Measurements from ENCODE around the gene DOLPP1. TPM values are rescaled to one million over a fixed set of nuclear protein-coding genes. Genes with fewer than 3 reads are reported as not detected.

DOLPP1 gene
- total and polyA plus RNA-seq, 2 of the 13 experiments (the other 11 are each of a cell fraction or from before 2014, with no cell fraction given): 21.0 to 34.1 TPM

- TF ChIP-seq DDIT3 (CRISPR knock-in tag; IDR thresholded peaks at IDR 0.05) (no peak), ZUFSP (CRISPR knock-in tag; IDR thresholded peaks at IDR 0.05; ENCODE audit: borderline replicate concordance) (no peak), DRAP1 (CRISPR knock-in tag; IDR thresholded peaks at IDR 0.05) (no peak), KLF11 (CRISPR knock-in tag; IDR thresholded peaks at IDR 0.05) (no peak), MIXL1 (CRISPR knock-in tag; IDR thresholded peaks at IDR 0.05) (no peak), HOXA3 (CRISPR knock-in tag; IDR thresholded peaks at IDR 0.05) (peak; percentile 68), YEATS4 (CRISPR knock-in tag; IDR thresholded peaks at IDR 0.05; ENCODE audit: borderline replicate concordance) (peak; percentile 59), ZNF496 (CRISPR knock-in tag; IDR thresholded peaks at IDR 0.05; ENCODE audit: insufficient replicate concordance) (no peak), CBX5 (CRISPR knock-in tag; IDR thresholded peaks at IDR 0.05; ENCODE audit: borderline replicate concordance) (no peak), ZSCAN30 (CRISPR knock-in tag; IDR thresholded peaks at IDR 0.05) (no peak), ZFP62 (CRISPR knock-in tag; IDR thresholded peaks at IDR 0.05) (no peak), HIVEP1 (CRISPR knock-in tag; IDR thresholded peaks at IDR 0.05) (peak; percentile 27; the same call in 1 of the 2 replicates), ZBTB3 (CRISPR knock-in tag; IDR thresholded peaks at IDR 0.05; ENCODE audit: borderline replicate concordance, low read depth) (no peak), ATAD3A (CRISPR knock-in tag; IDR thresholded peaks at IDR 0.05) (no peak), GATAD2A (CRISPR knock-in tag; IDR thresholded peaks at IDR 0.05) (peak; percentile 62), FOXO1 (CRISPR knock-in tag; IDR thresholded peaks at IDR 0.05) (0 out of 2 replicates have a peak, but pooled peaks have one; percentile 42), ZSCAN22 (CRISPR knock-in tag; IDR thresholded peaks at IDR 0.05) (no peak), TBP (CRISPR knock-in tag; IDR thresholded peaks at IDR 0.05) (no peak)
- TF ChIP-seq, protein P1, sequence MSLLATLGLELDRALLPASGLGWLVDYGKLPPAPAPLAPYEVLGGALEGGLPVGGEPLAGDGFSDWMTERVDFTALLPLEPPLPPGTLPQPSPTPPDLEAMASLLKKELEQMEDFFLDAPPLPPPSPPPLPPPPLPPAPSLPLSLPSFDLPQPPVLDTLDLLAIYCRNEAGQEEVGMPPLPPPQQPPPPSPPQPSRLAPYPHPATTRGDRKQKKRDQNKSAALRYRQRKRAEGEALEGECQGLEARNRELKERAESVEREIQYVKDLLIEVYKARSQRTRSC (CRISPR knock-in tag; IDR thresholded peaks at IDR 0.05; ENCODE audit: low read depth): no peak
- TF ChIP-seq, protein P2, sequence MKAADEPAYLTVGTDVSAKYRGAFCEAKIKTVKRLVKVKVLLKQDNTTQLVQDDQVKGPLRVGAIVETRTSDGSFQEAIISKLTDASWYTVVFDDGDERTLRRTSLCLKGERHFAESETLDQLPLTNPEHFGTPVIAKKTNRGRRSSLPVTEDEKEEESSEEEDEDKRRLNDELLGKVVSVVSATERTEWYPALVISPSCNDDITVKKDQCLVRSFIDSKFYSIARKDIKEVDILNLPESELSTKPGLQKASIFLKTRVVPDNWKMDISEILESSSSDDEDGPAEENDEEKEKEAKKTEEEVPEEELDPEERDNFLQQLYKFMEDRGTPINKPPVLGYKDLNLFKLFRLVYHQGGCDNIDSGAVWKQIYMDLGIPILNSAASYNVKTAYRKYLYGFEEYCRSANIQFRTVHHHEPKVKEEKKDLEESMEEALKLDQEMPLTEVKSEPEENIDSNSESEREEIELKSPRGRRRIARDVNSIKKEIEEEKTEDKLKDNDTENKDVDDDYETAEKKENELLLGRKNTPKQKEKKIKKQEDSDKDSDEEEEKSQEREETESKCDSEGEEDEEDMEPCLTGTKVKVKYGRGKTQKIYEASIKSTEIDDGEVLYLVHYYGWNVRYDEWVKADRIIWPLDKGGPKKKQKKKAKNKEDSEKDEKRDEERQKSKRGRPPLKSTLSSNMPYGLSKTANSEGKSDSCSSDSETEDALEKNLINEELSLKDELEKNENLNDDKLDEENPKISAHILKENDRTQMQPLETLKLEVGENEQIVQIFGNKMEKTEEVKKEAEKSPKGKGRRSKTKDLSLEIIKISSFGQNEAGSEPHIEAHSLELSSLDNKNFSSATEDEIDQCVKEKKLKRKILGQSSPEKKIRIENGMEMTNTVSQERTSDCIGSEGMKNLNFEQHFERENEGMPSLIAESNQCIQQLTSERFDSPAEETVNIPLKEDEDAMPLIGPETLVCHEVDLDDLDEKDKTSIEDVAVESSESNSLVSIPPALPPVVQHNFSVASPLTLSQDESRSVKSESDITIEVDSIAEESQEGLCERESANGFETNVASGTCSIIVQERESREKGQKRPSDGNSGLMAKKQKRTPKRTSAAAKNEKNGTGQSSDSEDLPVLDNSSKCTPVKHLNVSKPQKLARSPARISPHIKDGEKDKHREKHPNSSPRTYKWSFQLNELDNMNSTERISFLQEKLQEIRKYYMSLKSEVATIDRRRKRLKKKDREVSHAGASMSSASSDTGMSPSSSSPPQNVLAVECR (CRISPR knock-in tag; IDR thresholded peaks at IDR 0.05; ENCODE audit: borderline replicate concordance): peak; percentile 88
Measured at GRCh38 chr9:129109952-129110739, 29.2 kb downstream of the DOLPP1 start (continued).

Data from HepG2 (cell line).